ENCODE measurements around the gene CTNNA1. TPM values are rescaled to one million over a fixed set of nuclear protein-coding genes. Genes with fewer than 3 reads are reported as not detected.

Gene CTNNA1
- total and polyA plus RNA-seq, 9 of the 15 experiments (the other 6 are each of a cell fraction or from before 2014, with no cell fraction given), result 29.6 to 117 (median 89.1) TPM

- TF ChIP-seq, protein P1, sequence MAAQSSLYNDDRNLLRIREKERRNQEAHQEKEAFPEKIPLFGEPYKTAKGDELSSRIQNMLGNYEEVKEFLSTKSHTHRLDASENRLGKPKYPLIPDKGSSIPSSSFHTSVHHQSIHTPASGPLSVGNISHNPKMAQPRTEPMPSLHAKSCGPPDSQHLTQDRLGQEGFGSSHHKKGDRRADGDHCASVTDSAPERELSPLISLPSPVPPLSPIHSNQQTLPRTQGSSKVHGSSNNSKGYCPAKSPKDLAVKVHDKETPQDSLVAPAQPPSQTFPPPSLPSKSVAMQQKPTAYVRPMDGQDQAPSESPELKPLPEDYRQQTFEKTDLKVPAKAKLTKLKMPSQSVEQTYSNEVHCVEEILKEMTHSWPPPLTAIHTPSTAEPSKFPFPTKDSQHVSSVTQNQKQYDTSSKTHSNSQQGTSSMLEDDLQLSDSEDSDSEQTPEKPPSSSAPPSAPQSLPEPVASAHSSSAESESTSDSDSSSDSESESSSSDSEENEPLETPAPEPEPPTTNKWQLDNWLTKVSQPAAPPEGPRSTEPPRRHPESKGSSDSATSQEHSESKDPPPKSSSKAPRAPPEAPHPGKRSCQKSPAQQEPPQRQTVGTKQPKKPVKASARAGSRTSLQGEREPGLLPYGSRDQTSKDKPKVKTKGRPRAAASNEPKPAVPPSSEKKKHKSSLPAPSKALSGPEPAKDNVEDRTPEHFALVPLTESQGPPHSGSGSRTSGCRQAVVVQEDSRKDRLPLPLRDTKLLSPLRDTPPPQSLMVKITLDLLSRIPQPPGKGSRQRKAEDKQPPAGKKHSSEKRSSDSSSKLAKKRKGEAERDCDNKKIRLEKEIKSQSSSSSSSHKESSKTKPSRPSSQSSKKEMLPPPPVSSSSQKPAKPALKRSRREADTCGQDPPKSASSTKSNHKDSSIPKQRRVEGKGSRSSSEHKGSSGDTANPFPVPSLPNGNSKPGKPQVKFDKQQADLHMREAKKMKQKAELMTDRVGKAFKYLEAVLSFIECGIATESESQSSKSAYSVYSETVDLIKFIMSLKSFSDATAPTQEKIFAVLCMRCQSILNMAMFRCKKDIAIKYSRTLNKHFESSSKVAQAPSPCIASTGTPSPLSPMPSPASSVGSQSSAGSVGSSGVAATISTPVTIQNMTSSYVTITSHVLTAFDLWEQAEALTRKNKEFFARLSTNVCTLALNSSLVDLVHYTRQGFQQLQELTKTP (IDR thresholded peaks at IDR 0.05; ENCODE audit: low read depth in 1 of 2, partially characterized antibody in 2 of 2), result no peak
- TF ChIP-seq, protein P2, sequence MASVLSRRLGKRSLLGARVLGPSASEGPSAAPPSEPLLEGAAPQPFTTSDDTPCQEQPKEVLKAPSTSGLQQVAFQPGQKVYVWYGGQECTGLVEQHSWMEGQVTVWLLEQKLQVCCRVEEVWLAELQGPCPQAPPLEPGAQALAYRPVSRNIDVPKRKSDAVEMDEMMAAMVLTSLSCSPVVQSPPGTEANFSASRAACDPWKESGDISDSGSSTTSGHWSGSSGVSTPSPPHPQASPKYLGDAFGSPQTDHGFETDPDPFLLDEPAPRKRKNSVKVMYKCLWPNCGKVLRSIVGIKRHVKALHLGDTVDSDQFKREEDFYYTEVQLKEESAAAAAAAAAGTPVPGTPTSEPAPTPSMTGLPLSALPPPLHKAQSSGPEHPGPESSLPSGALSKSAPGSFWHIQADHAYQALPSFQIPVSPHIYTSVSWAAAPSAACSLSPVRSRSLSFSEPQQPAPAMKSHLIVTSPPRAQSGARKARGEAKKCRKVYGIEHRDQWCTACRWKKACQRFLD (CRISPR knock-in tag; IDR thresholded peaks at IDR 0.05), result no peak
- TF ChIP-seq ZNF232 (CRISPR knock-in tag; IDR thresholded peaks at IDR 0.05) (no peak), HDAC8 (tag; IDR thresholded peaks at IDR 0.05) (no peak), MBD1 (CRISPR knock-in tag; IDR thresholded peaks at IDR 0.05) (no peak), KHSRP (IDR thresholded peaks at IDR 0.05) (no peak), L3MBTL2 (IDR thresholded peaks at IDR 0.05) (no peak)
Measured at GRCh38 chr5:138875552-138875875, 122.3 kb downstream of the CTNNA1 start (continued).

Data from K562 (cell line).